H9 (cell line): ENCODE measurements around the gene MOCOS. TPM values are rescaled to one million over a fixed set of nuclear protein-coding genes. Genes with fewer than 3 reads are reported as not detected.

Experiments
- DNase-seq: peaks from one replicate; pipeline ENCODE4 v3.0.0-alpha.2; 2017
- H2AFZ ChIP-seq: one replicate; pipeline ENCODE4 v1.6.1; 2013; ENCODE audit warnings: mild to moderate bottlenecking, low read length, control low read depth, moderate library complexity
- H2AK5ac ChIP-seq: 2 replicates; pipeline ENCODE4 v1.6.1; 2013; ENCODE audit warnings: low read length, control low read depth, mixed read lengths; ENCODE audit not compliant: insufficient read length
- H2BK120ac ChIP-seq: one replicate; pipeline ENCODE4 v1.6.1; 2013; ENCODE audit warnings: low read depth, mild to moderate bottlenecking, low read length, control low read depth, inconsistent platforms; ENCODE audit not compliant: poor library complexity, severe bottlenecking
- H2BK12ac ChIP-seq: 2 replicates; pipeline ENCODE4 v1.6.1; 2013; ENCODE audit warnings: low read length, control low read depth, mixed read lengths, low read depth; ENCODE audit not compliant: insufficient read length
- H2BK15ac ChIP-seq: 2 replicates; pipeline ENCODE4 v1.6.1; 2013; ENCODE audit warnings: low read depth, low read length, control low read depth
- H2BK20ac ChIP-seq: one replicate; pipeline ENCODE4 v1.6.1; 2013; ENCODE audit warnings: low read depth, mild to moderate bottlenecking, low read length, control low read depth, inconsistent platforms; ENCODE audit not compliant: poor library complexity, severe bottlenecking
- H2BK5ac ChIP-seq: 2 replicates; pipeline ENCODE4 v1.6.1; 2013; ENCODE audit warnings: low read length, control low read depth, mixed read lengths; ENCODE audit not compliant: insufficient read length
- H3K14ac ChIP-seq: 2 replicates; pipeline ENCODE4 v1.6.1; 2013; ENCODE audit warnings: low read length, control low read depth; ENCODE audit not compliant: insufficient read depth
- H3K18ac ChIP-seq: 2 replicates; pipeline ENCODE4 v1.6.1; 2013; ENCODE audit warnings: low read depth, mild to moderate bottlenecking, mixed read lengths, low read length, control low read depth; ENCODE audit not compliant: insufficient read length
- H3K23ac ChIP-seq: 2 replicates; pipeline ENCODE4 v1.6.1; 2013; ENCODE audit warnings: low read length, control low read depth, mixed read lengths, low read depth; ENCODE audit not compliant: insufficient read length
- H3K23me2 ChIP-seq: 2 replicates; pipeline ENCODE4 v1.6.1; 2013; ENCODE audit warnings: low read depth, mild to moderate bottlenecking, mixed read lengths, low read length, control low read depth; ENCODE audit not compliant: insufficient read length, poor library complexity, severe bottlenecking
- H3K27ac ChIP-seq: 2 replicates; pipeline ENCODE4 v1.5.1; 2013; ENCODE audit warnings: low read length, control low read depth, mixed read lengths, low read depth; ENCODE audit not compliant: insufficient read length
- H3K27me3 ChIP-seq: 2 replicates; pipeline ENCODE4 v1.6.1; 2013; ENCODE audit warnings: low read length, control low read depth, inconsistent platforms; ENCODE audit not compliant: insufficient read depth
- H3K4ac ChIP-seq: 2 replicates; pipeline ENCODE4 v1.6.1; 2013; ENCODE audit warnings: low read depth, mild to moderate bottlenecking, control low read depth, inconsistent platforms, low read length, moderate library complexity
- H3K4me1 ChIP-seq: 2 replicates; pipeline ENCODE4 v1.6.1; 2013; ENCODE audit warnings: low read length, control low read depth, inconsistent platforms; ENCODE audit not compliant: insufficient read depth
- H3K4me2 ChIP-seq: 2 replicates; pipeline ENCODE4 v1.6.1; 2013; ENCODE audit warnings: low read length, control low read depth, mixed read lengths; ENCODE audit not compliant: insufficient read length, insufficient read depth
- H3K56ac ChIP-seq: 2 replicates; pipeline ENCODE4 v1.6.1; 2013; ENCODE audit warnings: low read depth, mild to moderate bottlenecking, mixed read lengths, low read length, control low read depth; ENCODE audit not compliant: insufficient read length
- H3K79me1 ChIP-seq: 2 replicates; pipeline ENCODE4 v1.6.1; 2013; ENCODE audit warnings: low read depth, mild to moderate bottlenecking, moderate library complexity, low read length, control low read depth, inconsistent platforms; ENCODE audit not compliant: insufficient read depth, poor library complexity, severe bottlenecking
- H3K79me2 ChIP-seq: 2 replicates; pipeline ENCODE4 v1.6.1; 2013; ENCODE audit warnings: low read length, control low read depth, inconsistent platforms; ENCODE audit not compliant: insufficient read depth
- H3K9ac ChIP-seq: 2 replicates; pipeline ENCODE4 v1.6.1; 2013; ENCODE audit warnings: low read length, control low read depth, mixed read lengths; ENCODE audit not compliant: insufficient read length; ENCODE audit errors: extremely low read depth
- H3K9me3 ChIP-seq: one replicate; pipeline ENCODE4 v1.6.1; 2013; ENCODE audit warnings: low read depth, low read length, inconsistent platforms; ENCODE audit not compliant: control insufficient read depth
- H3T11ph ChIP-seq: one replicate; pipeline ENCODE4 v1.6.1; 2013; ENCODE audit warnings: mild to moderate bottlenecking, low read length, control low read depth, inconsistent platforms
- H4K20me1 ChIP-seq: one replicate; pipeline ENCODE4 v1.6.1; 2013; ENCODE audit not compliant: control insufficient read depth, insufficient read length, insufficient read depth
- H4K5ac ChIP-seq: 2 replicates; pipeline ENCODE4 v1.6.1; 2013; ENCODE audit warnings: low read depth, mild to moderate bottlenecking, mixed read lengths, low read length, control low read depth; ENCODE audit not compliant: insufficient read length
- H4K8ac ChIP-seq: replicated peaks from 2 replicates; pipeline ENCODE4 v1.6.1; 2013; ENCODE audit warnings: low read length, control low read depth, mixed read lengths, low read depth; ENCODE audit not compliant: insufficient read length
- H4K91ac ChIP-seq: 2 replicates; pipeline ENCODE4 v1.6.1; 2013; ENCODE audit warnings: low read depth, mild to moderate bottlenecking, moderate library complexity, mixed read lengths, low read length, control low read depth; ENCODE audit not compliant: insufficient read length
- H3K27ac Mint-ChIP-seq, 3 experiments: 2 replicates in 2 of 3; 3 replicates in 1 of 3; pipeline ENCODE4 v1.8.0; 2020 to 2021; ENCODE audit warnings: mixed read lengths in 3 of 3, mild to moderate bottlenecking in 1 of 3, moderate library complexity in 1 of 3
- H3K27me3 Mint-ChIP-seq: 2 replicates; pipeline ENCODE4 v1.8.0; 2021; ENCODE audit warnings: low read depth, mild to moderate bottlenecking, moderate library complexity, mixed read lengths
- H3K36me3 Mint-ChIP-seq, 3 experiments: 2 replicates in 2 of 3; 3 replicates in 1 of 3; pipeline ENCODE4 v1.8.0; 2020 to 2021; ENCODE audit warnings: low read depth in 3 of 3, mixed read lengths in 3 of 3; ENCODE audit not compliant: insufficient read depth in 1 of 3
- H3K4me1 Mint-ChIP-seq, 2 experiments: 2 replicates each; pipeline ENCODE4 v1.8.0; 2020; ENCODE audit warnings: mixed read lengths in 2 of 2
- H3K4me3 Mint-ChIP-seq, 2 experiments: 2 replicates in 1 of 2; 3 replicates in 1 of 2; pipeline ENCODE4 v1.8.0; 2020 to 2021; ENCODE audit warnings: mild to moderate bottlenecking in 2 of 2, mixed read lengths in 2 of 2, moderate library complexity in 1 of 2
- H3K9me3 Mint-ChIP-seq, 2 experiments: 2 replicates in 1 of 2; 3 replicates in 1 of 2; pipeline ENCODE4 v1.8.0; 2020; ENCODE audit warnings: mild to moderate bottlenecking in 2 of 2, mixed read lengths in 2 of 2, moderate library complexity in 1 of 2
- WGBS: extraction: QIAGEN DNeasy Blood & Tissue Kit; methylation state at CpG from one replicate; pipeline ENCODE4 v1.1.7; 2013; ENCODE audit warnings: missing lambda C conversion rate, low lambda C conversion rate, mixed read lengths; ENCODE audit not compliant: insufficient read length; ENCODE audit errors: extremely low coverage; 5-methylcytosine and 5-hydroxymethylcytosine counted together
- total RNA-seq: library from RNA; stranded (reverse); gene quantifications from 2 replicates; pipeline ENCODE4 v1.2.1, GENCODE V29; 2021
- TF ChIP-seq, protein P1 (sequence below): fragments of 200-600 bp; sonication (generic); conservative IDR thresholded peaks from 3 replicates; pipeline ENCODE4 v1.8.0; 2021; ENCODE audit warnings: antibody characterized with exemption, mild to moderate bottlenecking

The MOCOS gene
- total RNA-seq, 1 experiment from 2014 or later, result 6.0 TPM

GRCh38 chr18:36265015-36265414, 77.7 kb downstream of the MOCOS start:
- peaks cover 0 to 8% (median 2%) of the 10 kb centered on the region in 3 experiments; a peak in 4 of 7 replicates for H3K36me3 Mint-ChIP-seq
- Histone ChIP-seq H3K23me2 (no peaks in the 10 kb centered on the region), H2BK120ac (no peak overlapping the region), H2AFZ (no peak overlapping the region), H2BK5ac (no peak overlapping the region), H3K9me3 (no peaks in the 10 kb centered on the region), H4K5ac (no peak overlapping the region), H3K56ac (no peak overlapping the region), H2BK15ac (no peak overlapping the region), H3T11ph (no peak overlapping the region), H4K91ac (no peak overlapping the region), H2AK5ac (no peak overlapping the region), H3K27ac (no peak overlapping the region), H3K23ac (no peak overlapping the region), H2BK20ac (no peak overlapping the region), H4K20me1 (no peaks in the 10 kb centered on the region), H3K4ac (no peak overlapping the region), H3K9ac (no peak overlapping the region), H3K27me3 (no peaks in the 10 kb centered on the region), H3K4me1 (no peaks in the 10 kb centered on the region), H3K79me1 (no peaks in the 10 kb centered on the region), H3K4me2 (no peak overlapping the region), H2BK12ac (no peak overlapping the region), H4K8ac (no peak overlapping the region), H3K18ac (no peak overlapping the region), H3K79me2 (no peaks in the 10 kb centered on the region), H3K14ac (no peak overlapping the region)
- H3K9me3 Mint-ChIP-seq, result no peaks in the 10 kb centered on the region
- TF ChIP-seq, protein P1, sequence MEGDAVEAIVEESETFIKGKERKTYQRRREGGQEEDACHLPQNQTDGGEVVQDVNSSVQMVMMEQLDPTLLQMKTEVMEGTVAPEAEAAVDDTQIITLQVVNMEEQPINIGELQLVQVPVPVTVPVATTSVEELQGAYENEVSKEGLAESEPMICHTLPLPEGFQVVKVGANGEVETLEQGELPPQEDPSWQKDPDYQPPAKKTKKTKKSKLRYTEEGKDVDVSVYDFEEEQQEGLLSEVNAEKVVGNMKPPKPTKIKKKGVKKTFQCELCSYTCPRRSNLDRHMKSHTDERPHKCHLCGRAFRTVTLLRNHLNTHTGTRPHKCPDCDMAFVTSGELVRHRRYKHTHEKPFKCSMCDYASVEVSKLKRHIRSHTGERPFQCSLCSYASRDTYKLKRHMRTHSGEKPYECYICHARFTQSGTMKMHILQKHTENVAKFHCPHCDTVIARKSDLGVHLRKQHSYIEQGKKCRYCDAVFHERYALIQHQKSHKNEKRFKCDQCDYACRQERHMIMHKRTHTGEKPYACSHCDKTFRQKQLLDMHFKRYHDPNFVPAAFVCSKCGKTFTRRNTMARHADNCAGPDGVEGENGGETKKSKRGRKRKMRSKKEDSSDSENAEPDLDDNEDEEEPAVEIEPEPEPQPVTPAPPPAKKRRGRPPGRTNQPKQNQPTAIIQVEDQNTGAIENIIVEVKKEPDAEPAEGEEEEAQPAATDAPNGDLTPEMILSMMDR, result no peak
- H3K27me3 Mint-ChIP-seq, result no peaks in the 10 kb centered on the region
- no CpG with 5 or more reads among the region's 5 CpGs for WGBS
- peaks cover 9% of the 10 kb centered on the region in 2 experiments for H3K4me1 Mint-ChIP-seq
- no peak overlapping the region for H3K4me3 Mint-ChIP-seq
- no peak overlapping the region for H3K27ac Mint-ChIP-seq
- no peak for DNase-seq
